A549 (cell line): ENCODE data around the gene RNF113A. TPM values are rescaled to one million over a fixed set of nuclear protein-coding genes. Genes with fewer than 3 reads are reported as not detected.

Experiments
- ATAC-seq, 2 experiments: fragments of 200-7000 bp in 1 of 2; fragments of >200 bp in 1 of 2; cut with Nextera tagmentation in 1 of 2; cut with Tn5 transposase in 1 of 2; 3 replicates each; pipeline versions ENCODE4 v1.8.0 to v1.9.1; 2018 to 2020; ENCODE audit warnings: mild to moderate bottlenecking in 1 of 2, moderate library complexity in 1 of 2
- CTCF ChIA-PET: fragments of 300-600 bp; sonication (Branson Sonifier 250); formaldehyde crosslinking; extraction: SDS; loops from one replicate; lab custom pipeline; 2021; ENCODE audit warnings: antibody characterized with exemption, inconsistent platforms; lab: Yijun Ruan, JAX
- POLR2A ChIA-PET: fragments of 350-600 bp; formaldehyde crosslinking; extraction: SDS; loops from one replicate; lab custom pipeline; 2021; ENCODE audit warnings: antibody characterized with exemption, inconsistent platforms; lab: Yijun Ruan, JAX
- DNase-seq, 2 experiments: peaks; one replicate each; pipeline versions ENCODE4 v3.0.0 to v3.0.0-alpha.2; 2011 to 2016; ENCODE audit warnings: low read depth in 1 of 2, low spot score in 1 of 2
- FAIRE-seq: peaks from 2 replicates; lab custom pipeline; 2011; peaks lifted over from hg19 to GRCh38; lab: Jason Lieb, UNC
- H3K27ac ChIP-seq, 2 experiments: fragments of >200 bp; sonication (Bioruptor Twin); formaldehyde crosslinking; 3 replicates each; pipeline ENCODE4 v1.5.1; 2016 to 2017
- H3K4me1 ChIP-seq: fragments of >200 bp; sonication (Bioruptor Twin); formaldehyde crosslinking; 3 replicates; pipeline ENCODE4 v1.6.1; 2016
- H3K4me2 ChIP-seq: fragments of >200 bp; sonication (Bioruptor Twin); formaldehyde crosslinking; 3 replicates; pipeline ENCODE4 v1.6.1; 2016
- H3K4me3 ChIP-seq: fragments of >200 bp; sonication (Bioruptor Twin); formaldehyde crosslinking; 3 replicates; pipeline ENCODE4 v1.5.1; 2016
- H3K9me3 ChIP-seq: fragments of >200 bp; sonication (Bioruptor Twin); formaldehyde crosslinking; 3 replicates; pipeline ENCODE4 v1.6.1; 2016
- CBX2 ChIP-seq: fragments of 200-600 bp; sonication (generic); IDR thresholded peaks from 2 replicates; pipeline ENCODE4 v1.6.1; 2016; ENCODE audit warnings: low read depth, mild to moderate bottlenecking, borderline replicate concordance
- CHD4 ChIP-seq: fragments of 200-600 bp; sonication (generic); IDR thresholded peaks from 2 replicates; pipeline ENCODE4 v1.6.1; 2016; ENCODE audit warnings: antibody characterized with exemption, mild to moderate bottlenecking, borderline replicate concordance
- EHF ChIP-seq: fragments of 250-450 bp; sonication (Bioruptor Pico); IDR thresholded peaks from 2 replicates; pipeline ENCODE4 v1.5.0; 2020; ENCODE audit warnings: mild to moderate bottlenecking
- ESRRA ChIP-seq: fragments of 150-350 bp; IDR thresholded peaks from 2 replicates; pipeline ENCODE4 v1.6.1; 2014; ENCODE audit warnings: mild to moderate bottlenecking, low read length, borderline replicate concordance
- FOXS1 ChIP-seq: fragments of 250-450 bp; sonication (Bioruptor Pico); IDR thresholded peaks from 2 replicates; pipeline ENCODE4 v1.5.0; 2020; ENCODE audit warnings: mild to moderate bottlenecking, moderate library complexity
- GATA3 ChIP-seq: IDR thresholded peaks from 2 replicates; pipeline ENCODE4 v1.6.1; 2012; ENCODE audit warnings: borderline replicate concordance
- HEYL ChIP-seq: fragments of 250-450 bp; sonication (Bioruptor Pico); IDR thresholded peaks from 2 replicates; pipeline ENCODE4 v1.8.0; 2021; ENCODE audit warnings: mild to moderate bottlenecking, moderate library complexity
- HOXA7 ChIP-seq: fragments of 250-450 bp; sonication (Bioruptor Pico); IDR thresholded peaks from 2 replicates; pipeline ENCODE4 v1.5.0; 2020; ENCODE audit warnings: mild to moderate bottlenecking, moderate library complexity
- JUN ChIP-seq, 2 experiments: fragments of >200 bp; sonication (Bioruptor Twin); formaldehyde crosslinking; IDR thresholded peaks; 2 replicates in 1 of 2; 3 replicates in 1 of 2; pipeline ENCODE4 v1.6.1; 2016 to 2017
- JUNB ChIP-seq: fragments of >200 bp; sonication (Bioruptor Twin); formaldehyde crosslinking; IDR thresholded peaks from 2 replicates; pipeline ENCODE4 v1.6.1; 2016
- KDM5A ChIP-seq: fragments of 200-600 bp; sonication (generic); IDR thresholded peaks from 2 replicates; pipeline ENCODE4 v1.6.1; 2016; ENCODE audit warnings: antibody characterized with exemption, mild to moderate bottlenecking
- MYC ChIP-seq: IDR thresholded peaks from 2 replicates; pipeline ENCODE4 v1.6.1; 2012; ENCODE audit warnings: mild to moderate bottlenecking, inconsistent platforms, low read length, improper control_type of control experiment, borderline replicate concordance
- NFE2L2 ChIP-seq: fragments of 150-350 bp; conservative IDR thresholded peaks from 2 replicates; pipeline ENCODE4 v1.6.1; 2014; ENCODE audit warnings: low read length
- PHF8 ChIP-seq: fragments of 200-600 bp; sonication (generic); IDR thresholded peaks from 2 replicates; pipeline ENCODE4 v1.6.1; 2016; ENCODE audit warnings: low read depth, mild to moderate bottlenecking, antibody characterized with exemption, moderate library complexity, borderline replicate concordance
- RAD21 ChIP-seq, 2 experiments: fragments of >200 bp in 1 of 2; sonication (Bioruptor Twin) in 1 of 2; formaldehyde crosslinking in 1 of 2; IDR thresholded peaks in 1 of 2; conservative IDR thresholded peaks in 1 of 2; 2 replicates in 1 of 2; 3 replicates in 1 of 2; pipeline ENCODE4 v1.6.1; 2012 to 2018; ENCODE audit warnings: inconsistent platforms in 1 of 2
- RARB ChIP-seq: fragments of 250-450 bp; sonication (Bioruptor Pico); IDR thresholded peaks from 2 replicates; pipeline ENCODE4 v1.8.0; 2021; ENCODE audit warnings: mild to moderate bottlenecking, moderate library complexity
- RFX5 ChIP-seq: fragments of 450-650 bp; IDR thresholded peaks from 2 replicates; pipeline ENCODE4 v1.7.1; 2014; ENCODE audit warnings: antibody characterized with exemption, mild to moderate bottlenecking, moderate library complexity
- SREBF2 ChIP-seq: fragments of 450-650 bp; IDR thresholded peaks from 2 replicates; pipeline ENCODE4 v1.6.1; 2014; ENCODE audit warnings: mild to moderate bottlenecking, moderate library complexity
- TFCP2L1 ChIP-seq: fragments of 250-450 bp; sonication (Bioruptor Pico); IDR thresholded peaks from 2 replicates; pipeline ENCODE4 v1.5.0; 2021; ENCODE audit warnings: mild to moderate bottlenecking
- ZC3H11A ChIP-seq: fragments of 450-650 bp; IDR thresholded peaks from 2 replicates; pipeline ENCODE4 v1.6.1; 2014; ENCODE audit warnings: antibody characterized with exemption, mild to moderate bottlenecking
- ZFP36 ChIP-seq: fragments of 450-650 bp; IDR thresholded peaks from 2 replicates; pipeline ENCODE4 v1.6.1; 2014; ENCODE audit warnings: borderline replicate concordance; ENCODE audit not compliant: partially characterized antibody
- ZNF302 ChIP-seq: fragments of 250-450 bp; sonication (Bioruptor Pico); IDR thresholded peaks from 2 replicates; pipeline ENCODE4 v1.9.0; 2021; ENCODE audit warnings: inconsistent platforms, mild to moderate bottlenecking, moderate library complexity
- ZSCAN20 ChIP-seq: fragments of 250-450 bp; sonication (Bioruptor Pico); IDR thresholded peaks from 2 replicates; pipeline ENCODE4 v1.8.0; 2022; ENCODE audit warnings: mild to moderate bottlenecking, moderate library complexity
- WGBS: methylation state at CpG from one replicate; pipeline ENCODE4 v1.1.6; 2017; ENCODE audit errors: missing lambda C conversion rate; 5-methylcytosine and 5-hydroxymethylcytosine counted together
- polyA plus RNA-seq, 4 experiments: library from polyadenylated mRNA; depleted of rRNA in 3 of 4; stranded (reverse); fragments of >200 nt; fragmentation: RNase III in 1 of 4; extraction: RNeasy Plus Mini Kit Qiagen cat#74134 plus additional on column Dnase treatment in 1 of 4; gene quantifications; 2 replicates in 3 of 4; 3 replicates in 1 of 4; pipeline ENCODE4 v1.2.3, GENCODE V29; 2011 to 2017
- TF ChIP-seq, protein P1 (sequence below): fragments of 250-450 bp; sonication (Bioruptor Pico); IDR thresholded peaks from 2 replicates; pipeline ENCODE4 v1.5.0; 2020; ENCODE audit warnings: low read depth, mild to moderate bottlenecking, moderate library complexity
- TF ChIP-seq, protein P2 (sequence below): fragments of 450-650 bp; IDR thresholded peaks from 2 replicates; pipeline ENCODE4 v1.6.1; 2014; ENCODE audit warnings: antibody characterized with exemption
- TF ChIP-seq, protein P3 (sequence below): fragments of 250-450 bp; sonication (Bioruptor Pico); IDR thresholded peaks from 2 replicates; pipeline ENCODE4 v1.5.0; 2021; ENCODE audit warnings: mild to moderate bottlenecking, moderate library complexity, borderline replicate concordance
- TF ChIP-seq, protein P4 (sequence below): IDR thresholded peaks from 2 replicates; pipeline ENCODE4 v1.6.1; 2012

Gene RNF113A
- polyA plus RNA-seq, 2 of the 4 experiments (the other 2 are of a cell fraction): 18.4 to 18.5 TPM

DNA sequence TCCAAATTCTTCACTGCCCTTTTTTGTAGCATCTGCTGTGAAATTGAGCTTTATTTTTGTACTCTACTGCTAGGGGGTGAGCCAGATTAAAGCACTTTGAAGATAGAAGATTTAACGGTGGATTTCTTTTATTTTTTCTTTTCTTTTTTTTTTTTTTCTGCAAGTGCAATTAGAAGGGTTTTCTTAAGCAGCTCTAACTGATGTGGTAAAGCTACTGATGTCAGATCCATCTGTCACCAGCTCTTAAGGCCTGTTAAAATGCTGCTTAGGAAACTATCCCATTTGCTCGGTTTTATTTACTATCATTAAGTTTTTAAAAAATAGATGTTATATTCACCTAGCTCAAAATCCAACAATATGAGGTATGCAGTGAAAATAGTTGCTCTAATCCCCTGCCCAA lies 7.2 kb upstream of the RNF113A start:
- WGBS: 76% methylated on average over 2 of the region's 2 CpGs
- Histone ChIP-seq H3K4me3 (no peak overlapping the region), H3K27ac (no peak overlapping the region), H3K4me1 (0 out of 3 replicates have a peak, but pooled peaks cover 7% of the 10 kb centered on the region), H3K9me3 (no peaks in the 10 kb centered on the region), H3K4me2 (no peak overlapping the region)
- ATAC-seq (no peak), FAIRE-seq (no peak), DNase-seq (no peak)
- CTCF ChIA-PET: interaction anchor here (0.8 to 1.4 kb wide), 3 partner anchors 9 to 19 kb away, joined by 3 to 6 read pairs (median 3); no protein-coding TSS in a partner anchor
- POLR2A ChIA-PET: interaction anchor here (1.3 kb wide), 1 partner anchor 9 kb away, joined by 3 read pairs; no protein-coding TSS in a partner anchor
- TF ChIP-seq SREBF2 (no peak), ZFP36 (no peak), RFX5 (no peak), GATA3 (no peak), ZSCAN20 (CRISPR knock-in tag) (no peak), ESRRA (no peak), RAD21 (conservative IDR thresholded peaks at IDR 0.05 in 1 of 2, IDR thresholded peaks at IDR 0.05 in 1 of 2) (no peak), KDM5A (no peak), HEYL (CRISPR knock-in tag) (no peak)
- TF ChIP-seq, protein P1, sequence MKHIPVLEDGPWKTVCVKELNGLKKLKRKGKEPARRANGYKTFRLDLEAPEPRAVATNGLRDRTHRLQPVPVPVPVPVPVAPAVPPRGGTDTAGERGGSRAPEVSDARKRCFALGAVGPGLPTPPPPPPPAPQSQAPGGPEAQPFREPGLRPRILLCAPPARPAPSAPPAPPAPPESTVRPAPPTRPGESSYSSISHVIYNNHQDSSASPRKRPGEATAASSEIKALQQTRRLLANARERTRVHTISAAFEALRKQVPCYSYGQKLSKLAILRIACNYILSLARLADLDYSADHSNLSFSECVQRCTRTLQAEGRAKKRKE (CRISPR knock-in tag): no peak
- TF ChIP-seq, protein P2, sequence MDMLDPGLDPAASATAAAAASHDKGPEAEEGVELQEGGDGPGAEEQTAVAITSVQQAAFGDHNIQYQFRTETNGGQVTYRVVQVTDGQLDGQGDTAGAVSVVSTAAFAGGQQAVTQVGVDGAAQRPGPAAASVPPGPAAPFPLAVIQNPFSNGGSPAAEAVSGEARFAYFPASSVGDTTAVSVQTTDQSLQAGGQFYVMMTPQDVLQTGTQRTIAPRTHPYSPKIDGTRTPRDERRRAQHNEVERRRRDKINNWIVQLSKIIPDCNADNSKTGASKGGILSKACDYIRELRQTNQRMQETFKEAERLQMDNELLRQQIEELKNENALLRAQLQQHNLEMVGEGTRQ: no peak

DNA sequence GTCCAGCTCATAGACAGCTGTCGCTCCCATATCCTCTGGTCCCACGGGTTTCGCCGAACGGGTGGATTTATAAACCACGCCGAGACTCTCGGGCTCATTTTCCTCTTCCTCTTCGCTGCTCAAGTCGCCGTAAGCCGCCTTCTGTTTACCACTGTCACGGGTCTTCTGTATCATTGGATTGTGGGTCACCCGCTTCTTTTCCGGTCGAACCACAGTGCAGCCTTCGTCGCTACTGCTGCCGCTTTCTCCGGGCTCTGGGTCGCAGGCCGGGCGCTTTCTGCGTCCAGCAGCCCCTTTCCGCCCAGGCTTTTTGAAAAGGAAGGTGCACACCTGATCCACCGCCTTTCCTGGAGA lies 311 bp downstream of the RNF113A start:
- CTCF ChIA-PET: interaction anchor here (1.3 to 1.7 kb wide), 2 partner anchors 15 to 18 kb away, joined by 3 to 4 read pairs; partner anchors contain the start of gene UPF3B
- TF ChIP-seq PHF8 (no peak), CBX2 (no peak), RARB (CRISPR knock-in tag) (no peak), MYC (no peak), ZFP36 (no peak), ZC3H11A (no peak), HOXA7 (CRISPR knock-in tag) (no peak), JUNB (no peak), ZNF302 (CRISPR knock-in tag) (no peak), FOXS1 (CRISPR knock-in tag) (no peak), NFE2L2 (no peak), EHF (CRISPR knock-in tag) (no peak), JUN (IDR thresholded peaks at IDR 0.05) (no peak), TFCP2L1 (CRISPR knock-in tag) (no peak), CHD4 (no peak)
- TF ChIP-seq, protein P2: no peak
- TF ChIP-seq, protein P1 (CRISPR knock-in tag): no peak
- TF ChIP-seq, protein P3, sequence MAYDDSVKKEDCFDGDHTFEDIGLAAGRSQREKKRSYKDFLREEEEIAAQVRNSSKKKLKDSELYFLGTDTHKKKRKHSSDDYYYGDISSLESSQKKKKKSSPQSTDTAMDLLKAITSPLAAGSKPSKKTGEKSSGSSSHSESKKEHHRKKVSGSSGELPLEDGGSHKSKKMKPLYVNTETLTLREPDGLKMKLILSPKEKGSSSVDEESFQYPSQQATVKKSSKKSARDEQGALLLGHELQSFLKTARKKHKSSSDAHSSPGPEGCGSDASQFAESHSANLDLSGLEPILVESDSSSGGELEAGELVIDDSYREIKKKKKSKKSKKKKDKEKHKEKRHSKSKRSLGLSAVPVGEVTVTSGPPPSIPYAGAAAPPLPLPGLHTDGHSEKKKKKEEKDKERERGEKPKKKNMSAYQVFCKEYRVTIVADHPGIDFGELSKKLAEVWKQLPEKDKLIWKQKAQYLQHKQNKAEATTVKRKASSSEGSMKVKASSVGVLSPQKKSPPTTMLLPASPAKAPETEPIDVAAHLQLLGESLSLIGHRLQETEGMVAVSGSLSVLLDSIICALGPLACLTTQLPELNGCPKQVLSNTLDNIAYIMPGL (CRISPR knock-in tag): no peak
- TF ChIP-seq, protein P4, sequence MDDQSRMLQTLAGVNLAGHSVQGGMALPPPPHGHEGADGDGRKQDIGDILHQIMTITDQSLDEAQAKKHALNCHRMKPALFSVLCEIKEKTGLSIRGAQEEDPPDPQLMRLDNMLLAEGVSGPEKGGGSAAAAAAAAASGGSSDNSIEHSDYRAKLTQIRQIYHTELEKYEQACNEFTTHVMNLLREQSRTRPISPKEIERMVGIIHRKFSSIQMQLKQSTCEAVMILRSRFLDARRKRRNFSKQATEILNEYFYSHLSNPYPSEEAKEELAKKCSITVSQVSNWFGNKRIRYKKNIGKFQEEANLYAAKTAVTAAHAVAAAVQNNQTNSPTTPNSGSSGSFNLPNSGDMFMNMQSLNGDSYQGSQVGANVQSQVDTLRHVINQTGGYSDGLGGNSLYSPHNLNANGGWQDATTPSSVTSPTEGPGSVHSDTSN: no peak
- peak overlapping the region; percentile 76 for H3K4me3 ChIP-seq
- peak overlapping the region; percentile 98 for H3K4me2 ChIP-seq
- 1% methylated on average over 25 of the region's 26 CpGs for WGBS
- POLR2A ChIA-PET: interaction anchor here (0.6 to 2.7 kb wide), 7 partner anchors 10 to 297 kb away, joined by 3 to 26 read pairs (median 3); partner anchors contain the start of genes RPL39 and UPF3B
- H3K4me1 ChIP-seq: peaks cover 17% of the 10 kb centered on the region; the same call in 1 of the 3 replicates
- no peak for DNase-seq
- peak; percentile 51 to 62 for ATAC-seq
- no peak for FAIRE-seq
- H3K27ac ChIP-seq: peak overlapping the region; percentile 96 to 99
- H3K9me3 ChIP-seq: no peaks in the 10 kb centered on the region
